ENCODE results near the gene HAO2.
"Not testable (repeated sequence)": the region's sequence is repeated elsewhere in the genome, so short reads cannot be mapped to it uniquely, and the experiment has no call there.

The HAO2 gene

GRCh38 chr1:119347858-119348257, 20.7 kb upstream of the HAO2 start:
- no peak for DNase-seq

GRCh38 chr1:119348941-119349340, 19.6 kb upstream of the HAO2 start:
- DNase-seq: no peak

- not testable (repeated sequence) for DNase-seq
These were observed 17.7 kb upstream of the HAO2 start for GRCh38 chr1:119350866-119351265.

GRCh38 chr1:119351997-119352396, 16.6 kb upstream of the HAO2 start:
- no peak for DNase-seq

- no peak for DNase-seq
These were observed 14.7 kb upstream of the HAO2 start for GRCh38 chr1:119353836-119354235.

GRCh38 chr1:119358636-119359035, 9.9 kb upstream of the HAO2 start:
- no peak for DNase-seq

GRCh38 chr1:119359730-119360129, 8.9 kb upstream of the HAO2 start:
- no peak for DNase-seq

- DNase-seq: no peak
These were observed 7.4 kb upstream of the HAO2 start for GRCh38 chr1:119361205-119361604.

GRCh38 chr1:119361620-119362344, 6.8 kb upstream of the HAO2 start:
- no peak for DNase-seq

GRCh38 chr1:119363162-119363561, 5.4 kb upstream of the HAO2 start:
- no peak for DNase-seq

GRCh38 chr1:119364640-119365039, 3.9 kb upstream of the HAO2 start:
- no peak for DNase-seq

GRCh38 chr1:119366424-119366823, 2.2 kb upstream of the HAO2 start:
- no peak for DNase-seq

GRCh38 chr1:119367432-119368124, 1.0 kb upstream of the HAO2 start:
- peak; percentile 1 for DNase-seq

GRCh38 chr1:119370748-119371147, 2.2 kb downstream of the HAO2 start:
- no peak for DNase-seq

GRCh38 chr1:119371815-119372214, 3.2 kb downstream of the HAO2 start:
- no peak for DNase-seq

- DNase-seq: peak; percentile 2
These were observed 4.0 kb downstream of the HAO2 start for GRCh38 chr1:119372503-119373086.

- no peak for DNase-seq
These were observed 4.9 kb downstream of the HAO2 start for GRCh38 chr1:119373465-119373864.

- DNase-seq: no peak
These were observed 5.8 kb downstream of the HAO2 start for GRCh38 chr1:119374208-119374874.

GRCh38 chr1:119375366-119375765, 6.8 kb downstream of the HAO2 start:
- DNase-seq: no peak

GRCh38 chr1:119376594-119376993, 8.0 kb downstream of the HAO2 start:
- DNase-seq: no peak

- not testable (repeated sequence) for DNase-seq
These were observed 9.0 kb downstream of the HAO2 start for GRCh38 chr1:119377594-119377993.

- DNase-seq: no peak
These were observed 10.5 kb downstream of the HAO2 start for GRCh38 chr1:119379117-119379516.

- DNase-seq: no peak
These were observed 11.7 kb downstream of the HAO2 start for GRCh38 chr1:119380304-119380703.
